ENCODE results near the gene SIPA1. TPM values are rescaled to one million over a fixed set of nuclear protein-coding genes. Genes with fewer than 3 reads are reported as not detected.

The SIPA1 gene
- total and polyA plus RNA-seq, 2 of the 8 experiments (the other 6 are each of a cell fraction or from before 2014, with no cell fraction given) = 35.3 to 72.2 TPM

DNA sequence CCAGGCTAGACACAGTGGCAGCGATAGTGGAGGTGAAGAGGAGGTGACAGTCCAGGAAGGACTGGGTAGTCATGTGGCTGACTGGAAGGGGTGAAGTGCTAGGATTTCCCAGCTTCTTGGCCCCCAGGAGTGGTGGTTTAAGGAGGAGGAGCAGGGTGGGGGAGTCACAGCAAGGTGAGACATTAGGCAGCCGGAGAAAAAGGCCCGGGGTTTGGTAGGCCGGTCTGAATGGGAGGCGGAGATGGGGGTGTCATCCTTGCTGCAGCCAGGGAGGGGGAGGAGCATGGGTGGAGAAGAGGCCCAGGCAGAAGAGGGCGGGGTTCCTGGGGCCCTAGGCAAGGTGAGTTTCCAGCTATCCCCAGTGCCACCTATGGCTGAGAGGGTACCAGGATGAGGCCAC, 6.1 kb downstream of the SIPA1 start (continued):
- TF ChIP-seq, protein P1, sequence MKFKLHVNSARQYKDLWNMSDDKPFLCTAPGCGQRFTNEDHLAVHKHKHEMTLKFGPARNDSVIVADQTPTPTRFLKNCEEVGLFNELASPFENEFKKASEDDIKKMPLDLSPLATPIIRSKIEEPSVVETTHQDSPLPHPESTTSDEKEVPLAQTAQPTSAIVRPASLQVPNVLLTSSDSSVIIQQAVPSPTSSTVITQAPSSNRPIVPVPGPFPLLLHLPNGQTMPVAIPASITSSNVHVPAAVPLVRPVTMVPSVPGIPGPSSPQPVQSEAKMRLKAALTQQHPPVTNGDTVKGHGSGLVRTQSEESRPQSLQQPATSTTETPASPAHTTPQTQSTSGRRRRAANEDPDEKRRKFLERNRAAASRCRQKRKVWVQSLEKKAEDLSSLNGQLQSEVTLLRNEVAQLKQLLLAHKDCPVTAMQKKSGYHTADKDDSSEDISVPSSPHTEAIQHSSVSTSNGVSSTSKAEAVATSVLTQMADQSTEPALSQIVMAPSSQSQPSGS (IDR thresholded peaks at IDR 0.05; ENCODE audit: low read length) = no peak
- TF ChIP-seq, protein P2, sequence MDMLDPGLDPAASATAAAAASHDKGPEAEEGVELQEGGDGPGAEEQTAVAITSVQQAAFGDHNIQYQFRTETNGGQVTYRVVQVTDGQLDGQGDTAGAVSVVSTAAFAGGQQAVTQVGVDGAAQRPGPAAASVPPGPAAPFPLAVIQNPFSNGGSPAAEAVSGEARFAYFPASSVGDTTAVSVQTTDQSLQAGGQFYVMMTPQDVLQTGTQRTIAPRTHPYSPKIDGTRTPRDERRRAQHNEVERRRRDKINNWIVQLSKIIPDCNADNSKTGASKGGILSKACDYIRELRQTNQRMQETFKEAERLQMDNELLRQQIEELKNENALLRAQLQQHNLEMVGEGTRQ (IDR thresholded peaks at IDR 0.05; ENCODE audit: low read length) = no peak
- TF ChIP-seq SRF (IDR thresholded peaks at IDR 0.05; ENCODE audit: low read depth, low read length) (no peak), CBX5 (IDR thresholded peaks at IDR 0.05; ENCODE audit: low read depth, low read length) (no peak)
- TF ChIP-seq, protein P3, sequence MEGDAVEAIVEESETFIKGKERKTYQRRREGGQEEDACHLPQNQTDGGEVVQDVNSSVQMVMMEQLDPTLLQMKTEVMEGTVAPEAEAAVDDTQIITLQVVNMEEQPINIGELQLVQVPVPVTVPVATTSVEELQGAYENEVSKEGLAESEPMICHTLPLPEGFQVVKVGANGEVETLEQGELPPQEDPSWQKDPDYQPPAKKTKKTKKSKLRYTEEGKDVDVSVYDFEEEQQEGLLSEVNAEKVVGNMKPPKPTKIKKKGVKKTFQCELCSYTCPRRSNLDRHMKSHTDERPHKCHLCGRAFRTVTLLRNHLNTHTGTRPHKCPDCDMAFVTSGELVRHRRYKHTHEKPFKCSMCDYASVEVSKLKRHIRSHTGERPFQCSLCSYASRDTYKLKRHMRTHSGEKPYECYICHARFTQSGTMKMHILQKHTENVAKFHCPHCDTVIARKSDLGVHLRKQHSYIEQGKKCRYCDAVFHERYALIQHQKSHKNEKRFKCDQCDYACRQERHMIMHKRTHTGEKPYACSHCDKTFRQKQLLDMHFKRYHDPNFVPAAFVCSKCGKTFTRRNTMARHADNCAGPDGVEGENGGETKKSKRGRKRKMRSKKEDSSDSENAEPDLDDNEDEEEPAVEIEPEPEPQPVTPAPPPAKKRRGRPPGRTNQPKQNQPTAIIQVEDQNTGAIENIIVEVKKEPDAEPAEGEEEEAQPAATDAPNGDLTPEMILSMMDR (IDR thresholded peaks at IDR 0.05; ENCODE audit: control extremely low read depth in 1 of 3, insufficient read depth in 1 of 3, low read depth in 1 of 3, low read length in 3 of 3) = no peak

All from H1 (cell line).